Activated naive CD4-positive, alpha-beta T cell treated with anti-CD3 and anti-CD28 coated beads for 36 hours (primary cell): ENCODE measurements around the gene ARSA. TPM values are rescaled to one million over a fixed set of nuclear protein-coding genes. Genes with fewer than 3 reads are reported as not detected.

Experiments used
- CTCF ChIA-PET: fragments of 350-600 bp; sonication (Branson Sonifier 250); formaldehyde crosslinking; loops from one replicate; lab custom pipeline; 2021; ENCODE audit warnings: antibody characterized with exemption; lab: Charles Lee
- DNase-seq: peaks from one replicate; pipeline ENCODE4 v3.0.0-alpha.2; 2020
- H3K27ac Mint-ChIP-seq: one replicate; pipeline ENCODE4 v1.8.0; 2021; ENCODE audit warnings: mild to moderate bottlenecking, mixed read lengths
- H3K27me3 Mint-ChIP-seq: one replicate; pipeline ENCODE4 v1.8.0; 2021; ENCODE audit warnings: low read depth, mixed read lengths
- H3K36me3 Mint-ChIP-seq: one replicate; pipeline ENCODE4 v1.8.0; 2021; ENCODE audit warnings: low read depth, mixed read lengths
- H3K4me1 Mint-ChIP-seq: one replicate; pipeline ENCODE4 v1.8.0; 2021; ENCODE audit warnings: low read depth, mixed read lengths
- H3K4me3 Mint-ChIP-seq: one replicate; pipeline ENCODE4 v1.8.0; 2021; ENCODE audit warnings: mild to moderate bottlenecking, moderate library complexity, mixed read lengths
- H3K9me3 Mint-ChIP-seq: one replicate; pipeline ENCODE4 v1.8.0; 2021; ENCODE audit warnings: mixed read lengths
- intact Hi-C: fragments of 100-400 bp; cut with micrococcal nuclease; formaldehyde crosslinking; loops from one replicate; pipeline ENCODE4 v1.15.1; 2023
- total RNA-seq, 2 experiments: library from RNA; stranded (reverse); gene quantifications; one replicate each; pipeline ENCODE4 v1.2.3, GENCODE V29; 2021

ARSA gene
- total RNA-seq: 10 to 100 TPM; 17.8 to 19.2 TPM

DNA sequence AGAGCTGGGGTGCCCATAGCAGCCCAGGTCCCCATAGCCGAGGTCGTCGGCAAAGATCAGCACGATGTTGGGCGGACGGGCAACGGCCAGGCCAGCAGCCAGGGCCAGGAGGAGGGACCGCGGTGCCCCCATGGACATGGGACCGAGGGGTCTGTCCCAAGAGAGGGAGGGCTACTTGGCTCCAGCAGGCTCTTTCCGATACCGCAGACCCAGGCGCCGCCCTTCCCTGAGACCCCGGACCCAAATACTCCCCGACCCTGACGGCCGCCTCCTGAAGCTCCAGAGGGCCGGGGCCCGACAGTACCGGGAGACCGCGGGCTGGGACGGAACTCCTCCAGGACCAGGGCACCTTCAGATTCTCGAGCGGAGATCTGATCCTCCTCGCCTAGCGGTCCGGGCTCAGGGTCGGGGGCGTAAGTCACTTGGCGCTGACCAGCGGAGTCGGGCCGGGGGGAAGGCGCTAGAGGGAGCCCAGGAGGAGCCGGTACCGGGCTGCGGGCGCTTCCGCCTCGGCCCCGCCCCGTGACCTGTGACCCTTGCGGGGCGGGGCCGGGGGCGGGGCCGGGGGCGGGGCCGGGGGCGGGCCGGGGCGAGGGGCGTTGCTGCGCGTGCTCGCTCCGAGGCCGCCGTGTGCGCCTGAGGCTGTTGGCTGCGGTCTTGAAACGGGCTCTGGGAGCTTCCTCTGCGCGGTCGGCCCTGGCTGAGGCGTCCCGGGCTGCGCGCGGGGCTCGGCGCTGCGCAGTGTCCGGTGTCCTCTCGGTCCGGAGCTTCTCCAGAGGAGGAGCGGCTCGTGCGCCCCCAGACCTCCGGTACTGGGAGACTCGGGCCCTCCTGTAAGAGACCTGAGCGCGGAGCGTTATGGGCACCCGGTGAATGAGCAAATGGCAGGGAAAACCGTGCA, at the start of gene ARSA:
Gene ARSA (minus strand): TSS at position 511 of the 901 bp plus-strand sequence. CDS start 373 bp downstream, at position 138.
- intact Hi-C loops: loop anchor here (1.0 to 2.0 kb wide), 2 partner anchors 63 to 103 kb away; partner anchors contain the start of gene SCO2
- DNase-seq: peak; percentile 81
- Mint-ChIP-seq H3K27me3 (no peaks in the 10 kb centered on the region), H3K36me3 (no peaks in the 10 kb centered on the region), H3K27ac (peak within 1 kb of the TSS; percentile 56), H3K9me3 (no peaks in the 10 kb centered on the region), H3K4me1 (peaks cover 17% of the 10 kb centered on the region), H3K4me3 (peak within 1 kb of the TSS; percentile 84)
- CTCF ChIA-PET: interaction anchor here (1.5 kb wide), 1 partner anchor 63 kb away, joined by 6 read pairs; no protein-coding TSS in a partner anchor

DNA sequence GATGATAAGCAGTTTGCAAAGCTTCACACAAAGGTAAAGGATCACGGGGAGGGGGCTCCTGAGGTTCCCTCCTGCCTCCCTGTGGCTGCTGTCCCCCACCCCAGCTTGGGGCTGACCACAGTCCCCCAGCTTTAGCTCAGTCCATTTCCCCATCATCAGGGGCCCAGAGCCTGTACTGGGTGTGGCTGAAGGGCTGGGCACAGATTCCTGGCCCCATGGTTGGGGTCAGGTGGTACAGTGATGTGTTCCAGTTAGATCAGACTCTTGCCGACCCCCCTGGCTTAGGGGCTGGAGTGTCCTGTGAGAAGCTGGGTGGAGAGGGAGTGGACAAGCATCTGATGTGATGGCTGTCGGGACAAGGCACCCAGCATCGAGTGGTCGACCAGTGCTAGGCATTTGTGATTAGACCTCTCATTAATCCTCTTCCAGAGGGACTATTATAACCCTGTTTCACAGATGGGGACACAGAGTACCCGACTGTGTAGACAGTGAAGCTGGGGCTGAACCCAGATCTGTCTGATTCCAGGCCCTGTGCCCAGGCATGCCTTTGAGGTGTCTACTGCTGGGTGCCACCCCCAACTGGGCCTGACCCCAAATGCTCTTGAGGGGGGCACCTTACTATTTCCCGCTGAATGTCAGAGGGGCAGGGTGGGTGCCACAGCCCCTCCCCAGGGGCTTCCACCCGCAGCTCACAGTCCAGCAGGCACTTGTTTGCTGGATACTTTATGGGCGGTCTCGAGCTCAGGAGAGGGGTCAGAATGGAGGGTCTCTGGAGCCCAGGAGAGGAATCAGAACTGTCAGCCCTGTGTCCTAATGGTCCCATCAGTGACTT, 48.9 kb upstream of the ARSA start:
- Mint-ChIP-seq H3K27me3 (peaks cover 18% of the 10 kb centered on the region), H3K36me3 (no peaks in the 10 kb centered on the region), H3K9me3 (peaks cover 2% of the 10 kb centered on the region), H3K27ac (no peak overlapping the region), H3K4me3 (no peak overlapping the region), H3K4me1 (peaks cover 8% of the 10 kb centered on the region)
- DNase-seq: no peak
- intact Hi-C loops: no loop called here
- CTCF ChIA-PET: no interaction called here

DNA sequence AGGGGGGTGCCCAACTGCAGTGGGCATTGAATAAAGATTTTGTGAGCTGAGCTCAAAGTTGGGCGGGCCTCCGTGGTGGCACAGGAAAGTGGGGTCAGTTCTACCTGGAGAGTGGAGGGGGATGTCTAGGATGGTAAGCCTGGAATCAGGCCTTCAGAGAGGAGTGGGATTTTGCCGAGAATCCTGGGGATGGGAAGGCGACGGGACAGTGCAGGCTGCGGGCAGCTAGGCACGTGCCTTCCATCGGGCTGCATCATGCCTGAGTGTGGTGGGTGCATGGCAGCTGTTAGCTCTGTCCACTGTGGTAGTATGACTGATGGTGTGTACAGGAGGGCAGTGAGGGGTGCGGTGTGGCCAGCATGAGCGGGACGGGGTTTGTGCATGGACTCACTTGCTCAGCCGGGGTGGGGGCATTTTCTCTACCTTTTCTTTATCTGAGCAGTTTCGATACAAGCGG, 48.3 kb upstream of the ARSA start:
- H3K4me3 Mint-ChIP-seq: no peak overlapping the region
- CTCF ChIA-PET: no interaction called here

DNA sequence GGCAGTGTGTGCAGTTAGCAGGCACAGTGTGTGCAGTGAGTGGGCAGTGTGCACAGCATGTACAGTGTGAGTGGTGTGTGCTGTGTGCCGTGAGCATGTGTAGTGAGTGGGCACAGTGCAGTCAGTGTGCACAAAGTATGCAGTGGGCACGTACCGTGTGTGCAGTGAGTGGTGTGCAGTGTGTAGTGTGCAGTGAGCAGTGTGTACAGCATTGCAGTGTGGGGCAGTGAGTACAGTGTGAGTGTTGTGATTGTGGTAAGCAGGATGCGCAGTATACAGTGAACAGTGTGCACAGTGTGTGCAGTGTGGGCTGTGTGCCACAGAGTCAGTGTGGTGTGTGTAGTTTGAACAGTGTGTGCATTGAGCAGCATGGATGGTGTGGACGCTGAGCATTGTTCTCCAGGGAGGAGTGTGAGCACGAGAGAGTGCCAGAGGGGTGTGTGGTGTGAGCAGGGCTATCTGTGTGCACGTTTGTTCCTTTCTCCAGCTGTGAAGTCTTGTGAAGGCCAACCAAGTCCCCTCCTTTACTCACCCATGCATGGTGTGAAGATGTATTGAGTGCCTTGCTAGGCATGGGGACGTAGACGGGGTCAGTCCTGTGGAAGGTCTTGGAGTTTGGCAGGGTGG, 47.7 kb upstream of the ARSA start:
- no peak for DNase-seq
- CTCF ChIA-PET: no interaction called here
- peaks cover 8% of the 10 kb centered on the region for H3K4me1 Mint-ChIP-seq
- peak overlapping the region; percentile 46 for H3K4me3 Mint-ChIP-seq
- H3K27ac Mint-ChIP-seq: no peak overlapping the region
- peaks cover 27% of the 10 kb centered on the region for H3K27me3 Mint-ChIP-seq
- H3K36me3 Mint-ChIP-seq: no peaks in the 10 kb centered on the region
- no peaks in the 10 kb centered on the region for H3K9me3 Mint-ChIP-seq
- intact Hi-C loops: no loop called here

More for the DNA sequence above, 48.3 kb upstream of the ARSA start:
- intact Hi-C loops: no loop called here
- H3K9me3 Mint-ChIP-seq: peaks cover 1% of the 10 kb centered on the region
- H3K27ac Mint-ChIP-seq: no peak overlapping the region
- peaks cover 25% of the 10 kb centered on the region for H3K27me3 Mint-ChIP-seq
- no peak for DNase-seq
- H3K36me3 Mint-ChIP-seq: no peaks in the 10 kb centered on the region
- peaks cover 8% of the 10 kb centered on the region for H3K4me1 Mint-ChIP-seq

DNA sequence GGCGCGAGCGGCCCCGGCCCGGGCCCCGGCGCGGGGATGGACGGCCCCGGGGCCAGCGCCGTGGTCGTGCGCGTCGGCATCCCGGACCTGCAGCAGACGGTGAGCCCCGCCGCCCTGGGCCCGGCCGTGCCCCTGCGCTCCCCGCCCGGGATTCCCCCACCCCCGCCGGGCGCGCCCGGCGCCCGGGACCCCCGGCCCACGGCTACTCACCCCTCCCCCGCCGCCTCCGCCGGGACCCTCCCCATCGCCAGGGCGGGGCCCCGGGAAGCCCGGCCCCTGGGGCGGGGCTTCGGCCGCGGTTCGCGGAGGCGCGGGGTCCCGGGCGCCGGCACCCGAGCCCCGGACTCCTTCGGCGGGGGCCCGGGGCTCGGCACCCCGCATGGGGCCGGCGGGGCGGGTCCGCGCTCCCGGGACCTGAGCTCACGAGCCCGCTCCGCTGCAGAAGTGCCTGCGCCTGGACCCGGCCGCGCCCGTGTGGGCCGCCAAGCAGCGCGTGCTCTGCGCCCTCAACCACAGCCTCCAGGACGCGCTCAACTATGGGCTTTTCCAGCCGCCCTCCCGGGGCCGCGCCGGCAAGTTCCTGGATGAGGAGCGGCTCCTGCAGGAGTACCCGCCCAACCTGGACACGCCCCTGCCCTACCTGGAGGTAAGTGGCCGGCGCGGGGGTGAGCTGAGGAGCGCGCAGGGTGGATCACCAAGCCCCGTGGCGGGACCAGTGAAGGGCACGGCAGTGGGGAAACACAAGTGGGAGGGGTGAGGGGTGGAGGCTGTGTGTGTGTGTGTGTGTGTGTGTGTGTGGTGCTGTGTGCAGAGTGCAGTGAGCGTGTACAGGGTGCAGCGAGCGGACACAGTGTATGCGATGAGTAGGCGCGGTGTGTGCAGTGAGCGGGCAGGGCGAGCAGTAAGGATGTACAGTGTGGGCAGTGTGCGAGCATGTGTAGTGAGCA, 46.9 kb upstream of the ARSA start:
- intact Hi-C loops: no loop called here
- no peak for DNase-seq
- H3K36me3 Mint-ChIP-seq: no peaks in the 10 kb centered on the region
- CTCF ChIA-PET: no interaction called here
- H3K4me3 Mint-ChIP-seq: peak overlapping the region; percentile 46
- peaks cover 8% of the 10 kb centered on the region for H3K4me1 Mint-ChIP-seq
- H3K27me3 Mint-ChIP-seq: peaks cover 27% of the 10 kb centered on the region
- H3K9me3 Mint-ChIP-seq: no peaks in the 10 kb centered on the region
- H3K27ac Mint-ChIP-seq: no peak overlapping the region

DNA sequence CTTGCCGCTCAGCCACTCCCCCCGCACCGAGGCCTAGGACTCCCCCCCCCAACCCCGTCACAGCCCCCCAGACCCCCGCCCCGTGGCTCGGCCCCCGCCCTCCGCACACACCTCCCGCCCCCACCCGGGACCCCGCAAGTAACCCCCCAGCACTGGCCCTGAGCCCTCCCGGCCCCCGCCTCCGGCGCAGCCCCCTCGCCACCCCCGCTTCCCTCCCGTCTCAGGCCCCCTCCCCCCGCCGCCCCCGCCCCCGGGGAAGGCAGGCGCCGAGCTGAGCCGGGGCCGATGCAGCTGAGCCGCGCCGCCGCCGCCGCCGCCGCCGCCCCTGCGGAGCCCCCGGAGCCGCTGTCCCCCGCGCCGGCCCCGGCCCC, 46.2 kb upstream of the ARSA start:
- intact Hi-C loops: no loop called here
- Mint-ChIP-seq H3K4me1 (peaks cover 8% of the 10 kb centered on the region), H3K4me3 (no peak overlapping the region), H3K9me3 (no peaks in the 10 kb centered on the region), H3K27ac (no peak overlapping the region), H3K36me3 (no peaks in the 10 kb centered on the region), H3K27me3 (peaks cover 27% of the 10 kb centered on the region)
- CTCF ChIA-PET: no interaction called here
- DNase-seq: no peak

DNA sequence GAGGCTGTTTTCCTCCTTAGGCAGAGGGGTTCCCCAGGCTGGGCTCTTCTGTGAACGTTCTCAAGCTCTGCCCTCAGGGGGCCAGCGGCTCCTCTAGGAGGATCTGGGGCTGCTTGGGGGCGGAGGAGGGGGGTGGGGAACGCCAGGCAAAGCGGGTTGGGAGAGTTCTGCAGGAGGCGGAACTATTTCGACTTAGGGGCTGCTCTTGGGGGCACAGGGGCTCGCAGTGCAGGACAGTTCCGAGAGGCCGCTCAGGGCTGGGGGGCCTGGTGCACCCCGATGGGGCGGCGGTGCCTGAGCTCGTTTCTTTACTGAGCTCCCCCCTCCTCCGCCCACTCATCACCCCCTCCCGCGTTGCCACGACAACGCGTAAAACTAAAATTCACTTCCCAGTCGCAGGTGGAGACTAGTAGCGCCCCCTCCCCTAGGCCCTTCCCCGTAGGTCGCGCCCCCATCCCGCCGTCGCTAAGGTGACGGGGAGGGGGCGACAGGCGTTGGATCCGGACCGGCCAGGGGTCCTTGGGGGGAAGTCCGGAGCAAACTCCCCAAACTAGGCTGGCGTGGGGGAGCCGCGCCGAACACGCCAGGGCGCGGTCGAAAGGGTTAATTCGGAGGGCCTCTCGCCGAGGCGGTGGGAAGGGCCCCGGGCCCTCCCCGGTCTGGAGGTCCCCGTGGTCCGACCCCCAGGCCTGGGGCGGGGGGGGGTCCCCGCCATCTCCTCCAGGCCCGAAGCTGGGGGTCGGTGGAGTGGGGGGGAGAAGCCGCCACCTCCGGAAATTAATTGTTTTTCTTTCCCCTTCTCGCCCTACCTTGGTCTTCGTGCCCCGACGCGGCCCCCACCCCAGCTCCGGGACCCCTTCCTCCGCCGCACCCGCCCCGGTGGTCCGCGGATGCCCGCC, 45.5 kb upstream of the ARSA start:
- Mint-ChIP-seq H3K27me3 (peaks cover 27% of the 10 kb centered on the region), H3K27ac (no peak overlapping the region), H3K4me3 (peak overlapping the region; percentile 37), H3K4me1 (peaks cover 8% of the 10 kb centered on the region), H3K9me3 (no peaks in the 10 kb centered on the region), H3K36me3 (no peaks in the 10 kb centered on the region)
- peak; percentile 23 for DNase-seq
- CTCF ChIA-PET: no interaction called here
- intact Hi-C loops: no loop called here

DNA sequence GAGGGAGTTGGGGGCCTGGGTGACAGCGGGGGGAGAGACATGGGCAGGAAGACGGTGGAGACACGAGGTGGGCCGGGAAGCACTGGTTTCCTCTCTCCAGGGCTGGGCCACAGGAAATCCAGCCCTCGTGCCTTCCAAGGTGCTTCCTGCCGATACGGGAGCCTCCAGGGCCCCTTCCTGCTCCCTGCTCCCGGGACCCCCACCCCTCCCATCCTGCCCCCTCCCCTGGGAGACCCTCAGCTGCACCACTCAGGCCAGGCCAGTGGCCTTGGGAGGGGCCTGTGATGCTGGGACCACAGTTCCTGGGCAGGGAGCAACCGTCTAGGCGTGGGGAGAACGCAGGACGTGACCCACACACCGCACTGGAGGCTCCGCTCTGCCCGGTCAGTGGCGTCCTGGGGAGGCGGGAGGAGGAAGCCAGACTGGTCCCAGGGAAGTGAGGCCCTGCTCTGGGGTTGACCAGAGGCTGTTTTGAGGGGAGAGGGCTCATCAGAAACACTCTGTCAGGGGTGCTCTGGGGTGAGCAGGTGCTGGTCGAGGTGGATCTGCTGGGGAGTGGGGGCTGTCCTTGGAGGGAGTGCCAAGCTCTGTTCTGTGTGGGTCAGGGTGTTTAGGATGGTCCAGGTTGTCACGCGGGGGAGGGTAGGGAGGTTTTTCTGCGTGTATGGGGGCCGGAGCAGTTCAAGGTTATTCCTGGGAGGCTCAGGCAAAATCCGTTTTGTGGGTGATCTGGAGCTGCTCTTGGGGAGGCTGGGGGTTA, 44.7 kb upstream of the ARSA start, which contains the start of gene SHANK3:
Gene SHANK3 (plus strand): TSS at position 353 of the 760 bp plus-strand sequence.
- H3K27ac Mint-ChIP-seq: no peak within 1 kb of the TSS

DNA sequence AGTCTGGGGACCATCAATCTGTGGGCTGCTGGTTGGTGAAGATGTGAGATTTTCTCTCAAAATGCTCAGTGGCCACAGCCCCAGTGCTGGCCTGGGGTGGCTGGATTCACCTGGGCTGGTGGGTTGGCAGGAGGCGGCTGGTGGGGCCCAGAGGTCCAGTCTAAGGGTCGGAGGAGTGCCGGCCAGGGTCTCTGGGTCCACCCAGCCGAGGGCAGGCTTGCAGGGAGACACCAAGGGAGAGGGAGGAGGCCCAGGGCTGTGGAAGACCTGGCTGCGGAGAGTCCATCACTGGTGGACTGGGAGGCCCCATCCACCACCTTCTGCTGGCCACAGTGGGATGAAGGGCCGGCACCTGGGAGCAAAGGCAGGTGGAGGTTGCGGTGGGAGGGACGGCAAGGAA, 44.1 kb upstream of the ARSA start:
- Mint-ChIP-seq H3K4me1 (peaks cover 8% of the 10 kb centered on the region), H3K27me3 (peaks cover 27% of the 10 kb centered on the region), H3K27ac (no peak overlapping the region), H3K36me3 (no peaks in the 10 kb centered on the region), H3K4me3 (no peak overlapping the region), H3K9me3 (no peaks in the 10 kb centered on the region)
- CTCF ChIA-PET: no interaction called here
- no peak for DNase-seq
- intact Hi-C loops: no loop called here

More for the DNA sequence above, 44.7 kb upstream of the ARSA start, which contains the start of gene SHANK3:
- Mint-ChIP-seq H3K9me3 (no peaks in the 10 kb centered on the region), H3K36me3 (no peaks in the 10 kb centered on the region), H3K4me3 (peak within 1 kb of the TSS; percentile 37), H3K4me1 (peaks cover 8% of the 10 kb centered on the region), H3K27me3 (peaks cover 27% of the 10 kb centered on the region)
- DNase-seq: no peak
- intact Hi-C loops: no loop called here
- CTCF ChIA-PET: no interaction called here

DNA sequence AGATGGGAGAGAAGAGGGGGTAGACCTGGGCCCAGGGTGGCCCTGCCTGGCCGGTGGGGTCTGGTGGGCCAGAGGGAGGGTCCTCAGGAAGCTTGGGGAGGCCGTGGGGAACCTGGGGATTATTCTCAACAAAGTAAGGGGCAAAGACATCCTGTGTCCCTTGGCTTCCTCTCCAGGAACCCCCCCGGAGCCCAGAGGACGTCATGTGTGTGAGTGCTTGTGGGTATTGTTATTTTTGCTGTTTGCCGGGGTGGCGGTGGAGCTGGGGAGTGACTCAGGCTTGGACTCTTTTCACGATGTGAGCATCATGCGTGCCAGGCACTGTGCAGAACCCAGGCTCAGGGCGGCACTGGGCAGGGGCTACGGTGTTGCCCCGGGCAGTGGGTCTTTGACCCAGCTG, 43.7 kb upstream of the ARSA start:
- intact Hi-C loops: no loop called here
- no peak overlapping the region for H3K27ac Mint-ChIP-seq
- CTCF ChIA-PET: no interaction called here
- peaks cover 8% of the 10 kb centered on the region for H3K4me1 Mint-ChIP-seq
- no peaks in the 10 kb centered on the region for H3K36me3 Mint-ChIP-seq
- H3K4me3 Mint-ChIP-seq: no peak overlapping the region
- no peaks in the 10 kb centered on the region for H3K9me3 Mint-ChIP-seq
- DNase-seq: no peak
- H3K27me3 Mint-ChIP-seq: peaks cover 27% of the 10 kb centered on the region
